GM23338 (cell line): Measurements from ENCODE around the gene SEMA4F.

Source experiments
- REST ChIP-seq: IDR thresholded peaks from one replicate; pipeline ENCODE4 v1.6.1; 2018; ENCODE audit warnings: antibody characterized with exemption; ENCODE audit not compliant: unreplicated experiment
- TF ChIP-seq, protein P1 (sequence below), 2 experiments: fragments of 200-600 bp in 1 of 2; sonication (generic) in 1 of 2; conservative IDR thresholded peaks; 2 replicates each; pipeline versions ENCODE4 v1.5.1 to v1.6.1; 2016 to 2017; ENCODE audit warnings: antibody characterized with exemption in 2 of 2, low read depth in 2 of 2, mild to moderate bottlenecking in 2 of 2, moderate library complexity in 1 of 2

DNA sequence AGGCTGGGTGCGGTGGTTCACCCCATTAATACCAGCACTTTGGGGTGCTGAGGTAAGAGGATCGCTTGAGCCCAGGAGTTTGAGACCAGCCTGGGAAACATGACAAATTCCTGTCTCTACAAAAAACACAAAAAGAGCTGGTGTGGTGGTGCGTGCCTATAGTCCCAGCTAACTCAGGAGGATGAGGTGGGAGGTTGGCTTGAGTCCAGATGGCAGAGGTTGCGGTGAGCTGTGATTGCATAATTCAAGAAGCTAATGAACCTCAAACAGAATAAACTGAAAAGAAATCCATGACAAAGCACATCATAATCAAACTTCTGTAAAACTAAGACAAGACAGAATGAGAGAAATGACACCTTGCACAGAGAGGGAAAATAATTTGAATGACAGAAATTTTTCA is 54.8 kb downstream of the SEMA4F start:
- TF ChIP-seq, protein P1, sequence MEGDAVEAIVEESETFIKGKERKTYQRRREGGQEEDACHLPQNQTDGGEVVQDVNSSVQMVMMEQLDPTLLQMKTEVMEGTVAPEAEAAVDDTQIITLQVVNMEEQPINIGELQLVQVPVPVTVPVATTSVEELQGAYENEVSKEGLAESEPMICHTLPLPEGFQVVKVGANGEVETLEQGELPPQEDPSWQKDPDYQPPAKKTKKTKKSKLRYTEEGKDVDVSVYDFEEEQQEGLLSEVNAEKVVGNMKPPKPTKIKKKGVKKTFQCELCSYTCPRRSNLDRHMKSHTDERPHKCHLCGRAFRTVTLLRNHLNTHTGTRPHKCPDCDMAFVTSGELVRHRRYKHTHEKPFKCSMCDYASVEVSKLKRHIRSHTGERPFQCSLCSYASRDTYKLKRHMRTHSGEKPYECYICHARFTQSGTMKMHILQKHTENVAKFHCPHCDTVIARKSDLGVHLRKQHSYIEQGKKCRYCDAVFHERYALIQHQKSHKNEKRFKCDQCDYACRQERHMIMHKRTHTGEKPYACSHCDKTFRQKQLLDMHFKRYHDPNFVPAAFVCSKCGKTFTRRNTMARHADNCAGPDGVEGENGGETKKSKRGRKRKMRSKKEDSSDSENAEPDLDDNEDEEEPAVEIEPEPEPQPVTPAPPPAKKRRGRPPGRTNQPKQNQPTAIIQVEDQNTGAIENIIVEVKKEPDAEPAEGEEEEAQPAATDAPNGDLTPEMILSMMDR (conservative IDR thresholded peaks at IDR 0.05; ENCODE audit: low read depth in 2 of 2): no peak
- no peak for TF ChIP-seq REST
